Stimulated activated CD8-positive, alpha-beta memory T cell treated with anti-CD3 and anti-CD28 coated beads, Interleukin-4, amount 100 ng/mL, for 48 hours (primary cell): Measurements from ENCODE around the gene ALG9.

ENCODE experiments used
- DNase-seq: peaks from one replicate; pipeline ENCODE4 v3.0.0-alpha.2; 2020

Gene ALG9

DNA sequence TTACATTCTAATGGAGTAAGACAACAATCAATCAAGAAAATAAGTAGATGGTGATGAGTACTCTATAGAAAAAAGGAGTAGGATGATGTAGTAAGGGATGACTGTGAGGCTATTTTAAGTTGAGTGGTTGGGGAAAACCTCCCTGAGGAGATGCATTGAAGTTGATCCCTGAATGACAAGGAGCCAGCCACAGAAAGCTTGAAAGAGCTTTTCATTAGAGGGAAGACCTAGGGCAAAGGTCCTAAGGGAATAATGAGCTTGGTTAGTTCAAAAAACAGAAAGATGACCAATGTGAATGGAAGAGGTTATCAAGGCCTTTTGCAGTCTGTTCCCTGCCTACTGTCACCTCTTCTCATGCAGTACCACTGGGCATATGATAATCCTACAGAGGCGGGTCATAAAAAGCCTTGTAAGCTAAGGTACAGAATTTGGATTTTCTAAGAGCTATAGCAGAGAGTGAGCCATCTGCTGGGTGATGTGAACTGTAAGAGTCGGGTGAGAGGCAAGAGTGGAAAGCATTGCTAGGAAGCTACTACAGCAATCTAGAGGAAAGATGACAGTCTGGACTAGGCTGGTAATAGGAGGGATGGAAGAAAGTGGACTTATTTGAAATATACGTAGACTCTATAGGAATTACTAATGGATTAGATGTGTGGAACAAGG lies 108.3 kb downstream of the ALG9 start:
- DNase-seq = no peak

DNA sequence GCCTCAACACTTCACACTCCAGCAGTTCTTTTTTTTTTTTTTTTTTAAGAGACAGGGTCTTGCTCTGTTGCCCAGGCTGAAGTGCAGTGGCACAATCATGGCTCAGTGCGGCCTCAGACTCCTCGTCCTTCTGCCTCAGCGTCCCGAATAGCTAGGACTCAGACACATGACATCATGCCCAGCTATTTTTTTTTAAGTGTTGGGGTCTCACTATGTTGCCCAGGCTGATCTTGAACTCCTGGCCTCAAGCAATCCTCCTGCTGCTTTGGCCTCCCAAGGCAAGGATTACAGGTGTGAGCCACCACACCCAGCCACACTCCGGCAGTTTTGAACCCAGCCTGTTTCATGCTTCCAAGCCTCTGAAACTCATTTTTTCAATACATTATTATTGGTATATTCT lies 108.9 kb downstream of the ALG9 start:
- no peak for DNase-seq

DNA sequence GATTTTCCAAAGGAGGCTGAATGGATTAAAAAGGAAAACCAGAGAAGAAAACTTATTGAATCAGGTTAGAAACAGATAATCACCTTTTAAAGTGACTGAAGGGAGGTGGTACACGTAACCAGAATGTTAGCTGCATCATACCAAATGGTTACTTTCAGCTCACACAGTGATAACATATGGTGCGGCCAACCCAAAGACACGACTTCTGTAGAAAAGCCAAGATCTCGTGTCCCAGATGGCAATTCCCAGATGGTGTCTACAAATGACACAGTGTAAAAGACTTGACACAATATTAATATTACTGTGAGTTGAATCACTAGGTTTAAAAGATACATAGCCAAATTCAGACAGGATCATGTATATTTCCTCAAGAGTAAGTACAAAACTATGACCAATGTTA lies 110.3 kb downstream of the ALG9 start:
- no peak for DNase-seq

DNA sequence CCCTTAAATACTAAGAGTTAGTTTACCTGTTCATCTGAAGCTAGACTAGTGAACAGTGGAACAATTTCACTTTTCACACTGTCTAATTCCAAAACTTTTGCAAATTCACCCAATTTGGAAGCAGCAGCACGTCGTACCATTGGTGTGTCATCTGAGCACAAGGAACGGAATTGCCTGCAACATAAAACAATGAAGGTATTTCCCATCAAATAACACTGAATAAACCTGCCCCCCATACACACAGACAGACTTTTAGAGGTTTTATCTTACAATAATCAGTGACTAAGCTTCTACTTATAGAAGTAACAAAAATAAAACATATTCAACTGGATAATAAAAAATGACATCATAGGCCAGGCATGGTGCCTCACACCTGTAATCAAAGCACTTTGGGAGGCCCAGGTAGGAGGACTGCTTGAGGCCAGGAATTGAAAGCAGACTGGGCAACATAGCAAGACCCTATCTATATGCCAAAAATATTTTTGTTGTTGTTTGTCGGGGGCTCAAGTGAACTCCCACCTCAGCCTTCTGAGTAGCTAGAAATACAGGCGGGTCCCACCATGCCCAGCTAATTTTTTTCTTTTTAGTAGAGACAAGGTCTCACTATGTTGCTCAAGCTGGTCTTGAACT lies 111.5 kb downstream of the ALG9 start:
- no peak for DNase-seq

- no peak for DNase-seq
Measured at GRCh38 chr11:111759376-111759775, 112.0 kb downstream of the ALG9 start.

DNA sequence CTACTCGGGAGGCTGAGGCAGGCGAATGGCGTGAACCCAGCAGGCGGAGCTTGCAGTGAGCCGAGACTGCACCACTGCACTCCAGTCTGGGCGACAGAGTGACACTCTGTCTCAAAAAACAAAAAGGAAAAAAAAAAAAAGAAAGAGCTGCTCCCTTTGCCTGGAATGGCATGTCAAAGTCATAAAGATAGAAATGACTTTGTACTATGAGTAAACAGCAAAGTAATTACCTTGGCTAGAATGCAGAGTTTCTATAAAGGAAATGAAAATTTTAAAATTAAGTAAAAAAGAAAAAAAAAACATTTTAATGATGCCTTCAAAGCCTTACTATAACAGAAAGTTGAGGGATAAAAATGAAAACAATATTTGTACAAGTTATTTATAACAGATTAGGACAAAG lies 115.3 kb downstream of the ALG9 start:
- DNase-seq = no peak

GRCh38 chr11:111749646-111750045 lies 121.7 kb downstream of the ALG9 start:
- no peak for DNase-seq

DNA sequence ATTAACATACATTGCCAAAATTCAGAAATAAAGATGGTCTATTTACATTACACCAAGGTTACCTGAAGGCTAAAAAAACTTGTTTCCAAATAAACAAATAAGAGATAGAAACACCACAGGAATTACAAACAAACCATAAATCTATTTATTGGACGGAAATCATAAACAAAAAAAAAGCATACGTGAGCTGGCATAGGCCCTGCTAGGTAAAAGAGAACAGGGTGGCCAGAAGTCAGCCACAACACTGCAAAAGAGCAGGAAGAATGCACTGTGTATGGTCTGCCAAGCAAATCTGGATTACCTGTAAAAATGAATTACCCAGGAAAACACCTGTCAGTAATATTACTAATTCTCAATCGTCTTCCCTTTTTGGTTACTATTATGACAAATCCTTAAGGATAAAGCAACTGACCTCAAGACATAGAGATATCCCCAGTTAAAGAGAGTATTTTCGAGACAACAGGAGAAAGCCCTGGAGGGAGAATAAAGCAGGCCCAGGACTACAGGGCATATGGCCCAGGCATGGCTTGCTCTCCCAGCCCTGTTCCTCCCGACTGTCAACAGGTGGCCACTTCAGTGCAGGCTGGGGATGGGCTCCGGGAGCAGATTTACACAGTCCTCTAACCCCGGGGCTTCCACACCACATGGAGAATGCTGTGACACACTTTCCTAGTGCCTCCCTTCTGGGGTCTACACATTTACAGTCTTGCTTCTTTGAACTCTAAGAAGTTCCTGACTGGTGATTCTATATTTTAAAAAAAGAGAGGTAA lies 123.2 kb downstream of the ALG9 start:
- DNase-seq = no peak

DNA sequence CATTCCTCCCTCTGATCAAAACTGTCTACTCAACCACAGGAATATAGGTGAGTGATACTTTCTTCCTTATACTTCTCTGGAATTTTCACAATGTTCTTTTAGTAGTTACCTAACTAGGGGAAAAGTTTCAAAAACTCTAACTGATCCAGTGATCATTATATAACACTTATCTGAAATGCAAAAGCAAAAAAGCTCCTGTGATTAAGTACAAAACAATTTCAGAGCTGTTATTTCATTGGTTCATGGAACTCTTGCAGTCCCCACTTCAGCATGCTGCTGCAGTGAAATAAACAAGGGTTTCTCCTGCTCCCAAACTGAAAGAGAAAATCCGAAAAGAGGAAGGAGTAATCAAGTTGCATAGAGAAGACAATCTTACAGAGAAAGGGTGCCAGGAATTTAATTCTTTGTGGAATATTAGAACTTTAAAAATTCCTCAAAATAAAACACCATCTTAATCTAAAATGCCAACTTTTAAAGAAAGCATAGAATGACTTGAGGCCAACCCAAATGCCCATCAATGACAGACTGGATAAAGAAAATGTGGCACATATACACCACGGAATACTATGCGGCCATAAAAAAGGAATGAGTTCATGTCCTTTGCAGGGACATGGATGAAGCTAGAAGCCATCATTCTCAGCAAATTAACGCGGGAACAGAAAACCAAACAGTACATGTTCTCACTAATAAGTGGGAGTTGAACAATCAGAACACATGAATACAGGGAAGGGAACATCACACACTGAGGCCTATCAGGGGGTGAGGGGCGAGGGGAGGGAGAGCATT lies 125.5 kb downstream of the ALG9 start:
- no peak for DNase-seq

DNA sequence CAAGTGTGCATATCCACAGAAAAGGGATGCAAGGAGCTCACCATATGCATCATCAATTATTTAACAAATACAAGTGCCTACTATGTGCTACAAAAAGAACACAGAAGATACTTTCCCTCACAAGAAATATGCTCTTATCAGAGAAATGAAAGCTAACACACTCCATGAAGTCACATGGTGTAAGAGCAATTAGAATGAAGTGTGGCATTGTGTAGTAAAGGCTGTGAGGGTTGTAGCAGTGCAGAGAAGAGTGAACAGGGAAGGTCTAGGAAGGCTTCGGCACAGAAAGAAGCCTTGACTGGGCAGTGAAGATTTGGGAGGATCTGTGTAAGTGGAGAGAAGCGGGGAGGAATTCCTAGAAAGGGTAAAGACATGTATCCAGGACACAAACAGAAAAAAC lies 127.7 kb downstream of the ALG9 start:
- no peak for DNase-seq

GRCh38 chr11:111741751-111742150 lies 129.6 kb downstream of the ALG9 start:
- no peak for DNase-seq

- DNase-seq = no peak
Measured at GRCh38 chr11:111739299-111739698, 132.1 kb downstream of the ALG9 start.

- DNase-seq = no peak
Measured at GRCh38 chr11:111737444-111738210, 133.8 kb downstream of the ALG9 start.

DNA sequence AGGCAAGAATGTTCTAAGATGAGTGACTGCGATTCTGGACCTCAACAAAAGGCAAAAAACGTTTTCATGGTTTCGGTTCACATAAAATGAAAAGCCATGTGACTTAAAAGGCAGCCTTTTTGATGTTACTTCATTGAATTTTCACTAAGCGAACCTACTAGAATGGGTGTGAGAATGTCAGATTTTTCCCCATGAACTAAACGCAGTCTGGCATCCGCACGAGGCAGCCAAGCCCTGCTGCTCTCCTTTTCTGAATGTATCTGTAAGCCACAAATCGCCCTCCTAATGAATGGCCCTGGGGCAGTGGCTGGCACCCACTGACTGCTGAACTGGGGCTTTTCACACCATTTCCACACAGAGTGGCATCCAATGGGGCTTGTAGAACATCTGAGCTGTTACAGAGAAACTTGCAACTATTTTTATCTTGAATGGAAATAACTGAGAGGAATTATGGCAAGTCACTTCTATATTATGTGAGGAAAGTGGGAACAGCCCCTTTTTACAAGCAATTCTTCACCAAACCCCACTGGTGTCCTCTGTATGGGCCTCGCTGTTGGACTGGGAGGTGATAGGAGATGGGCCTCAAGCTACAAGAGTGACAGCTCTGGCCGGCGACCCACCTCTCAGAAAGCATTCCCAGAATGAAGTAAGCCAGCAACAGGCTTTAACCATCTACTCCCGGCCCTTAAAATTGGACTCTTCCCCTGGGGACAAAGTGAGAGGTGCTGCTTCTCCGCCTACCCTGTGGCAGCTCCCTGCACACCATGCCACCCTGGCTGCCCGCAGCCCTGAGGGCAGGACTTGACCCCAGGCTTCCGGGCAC lies 134.5 kb downstream of the ALG9 start:
- no peak for DNase-seq
